GM18520 (cell line): ENCODE data around the gene ARSJ.

Source experiments
- ATAC-seq: cut with Tn5 transposase; IDR thresholded peaks from one replicate; pipeline ENCODE4 v1.9.1; 2021; ENCODE audit not compliant: unreplicated experiment

The ARSJ gene

GRCh38 chr4:113990886-113991285, 11.4 kb upstream of the ARSJ start:
- no peak for ATAC-seq

- no peak for ATAC-seq
Measured at GRCh38 chr4:113987382-113987941, 8.0 kb upstream of the ARSJ start.

GRCh38 chr4:113982181-113982580, 2.7 kb upstream of the ARSJ start:
- no peak for ATAC-seq

- ATAC-seq = no peak
Measured at GRCh38 chr4:113981591-113981990, 2.1 kb upstream of the ARSJ start.

- no peak for ATAC-seq
Measured at GRCh38 chr4:113979905-113980615, 613 bp upstream of the ARSJ start.

GRCh38 chr4:113978561-113979147, 793 bp downstream of the ARSJ start:
- no peak for ATAC-seq

GRCh38 chr4:113978105-113978504, 1.3 kb downstream of the ARSJ start:
- ATAC-seq = no peak

- no peak for ATAC-seq
Measured at GRCh38 chr4:113977526-113977855, 2.0 kb downstream of the ARSJ start.

- no peak for ATAC-seq
Measured at GRCh38 chr4:113976741-113977525, 2.5 kb downstream of the ARSJ start.

- no peak for ATAC-seq
Measured at GRCh38 chr4:113975578-113975977, 3.9 kb downstream of the ARSJ start.

- no peak for ATAC-seq
Measured at GRCh38 chr4:113974467-113974866, 5.0 kb downstream of the ARSJ start.

- ATAC-seq = no peak
Measured at GRCh38 chr4:113973345-113973744, 6.1 kb downstream of the ARSJ start.

GRCh38 chr4:113972781-113973180, 6.7 kb downstream of the ARSJ start:
- ATAC-seq = no peak

- no peak for ATAC-seq
Measured at GRCh38 chr4:113971706-113972360, 7.6 kb downstream of the ARSJ start.

GRCh38 chr4:113969709-113970334, 9.6 kb downstream of the ARSJ start:
- no peak for ATAC-seq

GRCh38 chr4:113968473-113968872, 11.0 kb downstream of the ARSJ start:
- ATAC-seq = no peak

GRCh38 chr4:113967687-113968086, 11.8 kb downstream of the ARSJ start:
- ATAC-seq = no peak

GRCh38 chr4:113962719-113963265, 16.7 kb downstream of the ARSJ start:
- no peak for ATAC-seq

GRCh38 chr4:113962016-113962347, 17.5 kb downstream of the ARSJ start:
- ATAC-seq = no peak

GRCh38 chr4:113960684-113961321, 18.6 kb downstream of the ARSJ start:
- no peak for ATAC-seq
